Measurements from ENCODE around the gene DMBT1. TPM values are rescaled to one million over a fixed set of nuclear protein-coding genes. Genes with fewer than 3 reads are reported as not detected.

The DMBT1 gene
- total RNA-seq, 1 donor from 2014 or later, result not detected

DNA sequence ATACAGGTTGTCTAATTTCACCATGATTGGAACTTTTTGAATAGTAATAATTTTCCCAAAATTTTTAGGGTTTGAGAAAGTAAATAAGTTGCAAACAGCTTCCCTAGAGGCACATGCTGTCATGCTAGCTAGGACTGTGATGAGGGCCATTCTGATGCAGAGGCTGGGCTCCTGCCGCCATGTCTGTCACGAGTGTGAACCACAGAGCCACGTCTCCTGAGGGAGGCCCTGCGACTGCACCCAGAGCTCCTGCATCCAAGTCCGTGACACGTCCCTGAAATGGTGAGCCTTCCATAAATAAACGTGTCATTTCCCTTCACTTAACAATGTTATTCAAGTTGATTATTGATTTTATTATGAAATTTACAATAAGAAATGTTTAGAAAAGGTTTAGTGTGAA lies 99.1 kb downstream of the DMBT1 start:
- TF ChIP-seq EZH2phosphoT487 (IDR thresholded peaks at IDR 0.05) (no peak), EZH2 (IDR thresholded peaks at IDR 0.05) (no peak)
- TF ChIP-seq, protein P1, sequence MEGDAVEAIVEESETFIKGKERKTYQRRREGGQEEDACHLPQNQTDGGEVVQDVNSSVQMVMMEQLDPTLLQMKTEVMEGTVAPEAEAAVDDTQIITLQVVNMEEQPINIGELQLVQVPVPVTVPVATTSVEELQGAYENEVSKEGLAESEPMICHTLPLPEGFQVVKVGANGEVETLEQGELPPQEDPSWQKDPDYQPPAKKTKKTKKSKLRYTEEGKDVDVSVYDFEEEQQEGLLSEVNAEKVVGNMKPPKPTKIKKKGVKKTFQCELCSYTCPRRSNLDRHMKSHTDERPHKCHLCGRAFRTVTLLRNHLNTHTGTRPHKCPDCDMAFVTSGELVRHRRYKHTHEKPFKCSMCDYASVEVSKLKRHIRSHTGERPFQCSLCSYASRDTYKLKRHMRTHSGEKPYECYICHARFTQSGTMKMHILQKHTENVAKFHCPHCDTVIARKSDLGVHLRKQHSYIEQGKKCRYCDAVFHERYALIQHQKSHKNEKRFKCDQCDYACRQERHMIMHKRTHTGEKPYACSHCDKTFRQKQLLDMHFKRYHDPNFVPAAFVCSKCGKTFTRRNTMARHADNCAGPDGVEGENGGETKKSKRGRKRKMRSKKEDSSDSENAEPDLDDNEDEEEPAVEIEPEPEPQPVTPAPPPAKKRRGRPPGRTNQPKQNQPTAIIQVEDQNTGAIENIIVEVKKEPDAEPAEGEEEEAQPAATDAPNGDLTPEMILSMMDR (IDR thresholded peaks at IDR 0.05), result no peak

DNA sequence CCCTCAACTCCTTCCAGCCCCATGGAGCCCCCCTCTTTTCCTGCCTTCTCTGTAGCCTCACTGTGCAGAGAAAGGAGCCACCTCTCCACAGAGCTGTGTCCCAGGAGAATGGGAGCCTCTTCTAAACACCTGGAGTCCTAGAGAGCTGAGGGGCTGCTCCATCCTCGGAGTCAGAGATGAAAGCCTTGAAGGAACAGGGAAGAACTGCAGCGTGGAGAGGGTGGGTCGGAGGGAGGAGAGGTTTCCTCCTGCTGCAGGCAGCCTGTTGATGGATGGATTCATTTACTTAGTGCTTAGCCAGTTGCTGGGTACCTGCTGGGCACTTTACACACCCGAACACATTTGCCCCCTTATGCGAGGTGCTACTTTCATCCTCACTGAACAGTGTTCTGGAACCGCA lies 100.1 kb downstream of the DMBT1 start:
- no peaks in the 10 kb centered on the region for H3K9me3 ChIP-seq (ENCODE audit: low read depth)
- Mint-ChIP-seq H3K9me3 (no peaks in the 10 kb centered on the region), H3K4me1 (no peaks in the 10 kb centered on the region), H3K27me3 (ENCODE audit: insufficient read depth, low read depth) (no peaks in the 10 kb centered on the region), H3K4me3 (no peak overlapping the region), H3K27ac (peak overlapping the region; percentile 12), H3K36me3 (no peaks in the 10 kb centered on the region)
- DNase-seq (ENCODE audit: low spot score), result no peak
- H2AFZ ChIP-seq (replicated peaks), result no peak overlapping the region
- H3K4me1 ChIP-seq, result no peaks in the 10 kb centered on the region
- H4K20me1 ChIP-seq (ENCODE audit: low read depth), result no peaks in the 10 kb centered on the region
- H3F3A ChIP-seq (ENCODE audit: low read depth), result no peaks in the 10 kb centered on the region
- H3K27me3 ChIP-seq, result no peaks in the 10 kb centered on the region
- H3K36me3 ChIP-seq, result no peaks in the 10 kb centered on the region
- no peak overlapping the region for H3K4me3 ChIP-seq
- H3K27ac ChIP-seq, result no peak overlapping the region
- H3K79me2 ChIP-seq (ENCODE audit: low read depth), result no peaks in the 10 kb centered on the region
- no peak overlapping the region for H3K4me2 ChIP-seq
- TF ChIP-seq, protein P1 (IDR thresholded peaks at IDR 0.05), result no peak
- TF ChIP-seq EZH2 (IDR thresholded peaks at IDR 0.05), result no peak
- TF ChIP-seq EZH2phosphoT487 (IDR thresholded peaks at IDR 0.05), result no peak
- H3K9ac ChIP-seq, result no peak overlapping the region

More for the DNA sequence above, 99.1 kb downstream of the DMBT1 start:
- H3F3A ChIP-seq (ENCODE audit: low read depth), result no peaks in the 10 kb centered on the region
- no peak overlapping the region for H3K4me2 ChIP-seq
- Mint-ChIP-seq H3K4me1 (no peaks in the 10 kb centered on the region), H3K27me3 (ENCODE audit: insufficient read depth, low read depth) (no peaks in the 10 kb centered on the region), H3K9me3 (no peaks in the 10 kb centered on the region), H3K27ac (no peak overlapping the region), H3K4me3 (no peak overlapping the region), H3K36me3 (no peaks in the 10 kb centered on the region)
- no peaks in the 10 kb centered on the region for H3K27me3 ChIP-seq
- no peaks in the 10 kb centered on the region for H3K36me3 ChIP-seq
- no peak overlapping the region for H3K27ac ChIP-seq
- DNase-seq (ENCODE audit: low spot score), result no peak
- no peaks in the 10 kb centered on the region for H3K9me3 ChIP-seq (ENCODE audit: low read depth)
- H4K20me1 ChIP-seq (ENCODE audit: low read depth), result no peaks in the 10 kb centered on the region
- no peak overlapping the region for H3K9ac ChIP-seq
- H3K4me3 ChIP-seq, result no peak overlapping the region
- H3K79me2 ChIP-seq (ENCODE audit: low read depth), result no peaks in the 10 kb centered on the region
- no peaks in the 10 kb centered on the region for H3K4me1 ChIP-seq
- H2AFZ ChIP-seq (replicated peaks), result no peak overlapping the region

DNA sequence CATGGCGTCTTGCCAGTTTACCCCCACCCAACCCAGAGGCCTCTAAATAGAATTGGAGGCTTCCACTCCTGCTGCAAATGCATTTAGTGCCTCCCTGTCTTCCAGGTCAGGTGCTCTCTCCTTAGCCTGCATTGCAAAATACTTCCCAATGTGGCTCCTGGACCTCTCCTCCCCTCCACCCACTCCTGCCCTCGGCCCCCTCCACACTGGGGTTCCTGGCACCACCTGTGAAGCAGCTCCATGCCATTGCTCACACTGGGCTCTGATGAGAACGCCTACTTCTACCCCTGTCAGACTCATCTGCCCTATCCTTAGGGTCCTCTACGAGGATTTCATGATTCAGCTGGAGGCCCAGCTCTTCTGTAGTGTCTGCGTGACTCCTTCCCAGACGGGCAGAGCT lies 101.7 kb downstream of the DMBT1 start:
- H3K9me3 ChIP-seq (ENCODE audit: low read depth), result no peaks in the 10 kb centered on the region
- H2AFZ ChIP-seq (replicated peaks), result no peak overlapping the region
- H3K9ac ChIP-seq, result no peak overlapping the region
- no peak overlapping the region for H3K4me3 ChIP-seq
- no peaks in the 10 kb centered on the region for H3K36me3 ChIP-seq
- DNase-seq (ENCODE audit: low spot score), result no peak
- no peaks in the 10 kb centered on the region for H3K4me1 ChIP-seq
- TF ChIP-seq, protein P1 (IDR thresholded peaks at IDR 0.05), result no peak
- TF ChIP-seq EZH2phosphoT487 (IDR thresholded peaks at IDR 0.05) (no peak), EZH2 (IDR thresholded peaks at IDR 0.05) (no peak)
- H3F3A ChIP-seq (ENCODE audit: low read depth), result no peaks in the 10 kb centered on the region
- no peaks in the 10 kb centered on the region for H3K27me3 Mint-ChIP-seq (ENCODE audit: insufficient read depth, low read depth)
- no peaks in the 10 kb centered on the region for H4K20me1 ChIP-seq (ENCODE audit: low read depth)
- no peaks in the 10 kb centered on the region for H3K9me3 Mint-ChIP-seq
- H3K27me3 ChIP-seq, result no peaks in the 10 kb centered on the region
- H3K4me1 Mint-ChIP-seq, result no peaks in the 10 kb centered on the region
- H3K79me2 ChIP-seq (ENCODE audit: low read depth), result no peaks in the 10 kb centered on the region
- no peak overlapping the region for H3K4me2 ChIP-seq
- no peak overlapping the region for H3K4me3 Mint-ChIP-seq
- no peaks in the 10 kb centered on the region for H3K36me3 Mint-ChIP-seq
- no peak overlapping the region for H3K27ac Mint-ChIP-seq
- no peak overlapping the region for H3K27ac ChIP-seq
